22Rv1 (cell line): ENCODE measurements around the gene TDP2.

ENCODE experiments used
- CTCF ChIP-seq: fragments of 450-650 bp; IDR thresholded peaks from 2 replicates; pipeline ENCODE4 v1.5.1; 2017; ENCODE audit warnings: mild to moderate bottlenecking
- ZFX ChIP-seq: fragments of 450-650 bp; IDR thresholded peaks from 2 replicates; pipeline ENCODE4 v1.6.1; 2017; ENCODE audit warnings: antibody characterized with exemption, borderline replicate concordance

DNA sequence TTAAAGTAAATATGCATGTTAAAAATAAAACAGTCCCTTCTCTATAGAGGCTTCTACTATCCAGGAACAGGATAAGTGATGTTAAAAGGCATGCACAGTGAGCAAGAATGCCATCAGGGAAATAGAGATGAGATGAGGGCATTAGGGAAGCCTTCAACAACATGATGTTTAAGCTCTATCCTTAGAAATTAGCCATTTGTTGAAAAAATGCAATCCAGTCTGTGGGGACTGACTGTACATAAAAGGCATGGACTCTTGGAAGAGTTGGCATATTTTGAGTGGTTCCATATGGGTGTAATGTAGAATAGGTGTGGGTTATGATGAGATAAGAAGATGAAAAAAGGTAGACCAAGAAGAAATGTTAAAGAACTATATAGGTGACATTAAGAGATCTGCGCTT, 26.5 kb downstream of the TDP2 start:
- no peak for TF ChIP-seq ZFX
- TF ChIP-seq CTCF: no peak
